GM10266 (cell line): ENCODE results near the gene SUSD1.

ENCODE experiments used
- DNase-seq: peaks from one replicate; pipeline ENCODE4 v3.0.0; 2012; ENCODE audit errors: extremely low spot score
- CTCF ChIP-seq: IDR thresholded peaks from 2 replicates; pipeline ENCODE4 v1.5.1; 2012; ENCODE audit warnings: mild to moderate bottlenecking, low read depth; ENCODE audit not compliant: control insufficient read depth, insufficient read depth; ENCODE audit errors: missing control alignments

Gene SUSD1

GRCh38 chr9:112086627-112087026 is 88.5 kb downstream of the SUSD1 start:
- peak; percentile 62 for TF ChIP-seq CTCF
- DNase-seq: no peak

GRCh38 chr9:112084907-112085306 is 90.2 kb downstream of the SUSD1 start:
- no peak for DNase-seq
- no peak for TF ChIP-seq CTCF

GRCh38 chr9:112084334-112084733 is 90.8 kb downstream of the SUSD1 start:
- no peak for DNase-seq
- TF ChIP-seq CTCF: no peak

GRCh38 chr9:112081918-112082729 is 93.0 kb downstream of the SUSD1 start:
- no peak for DNase-seq
- no peak for TF ChIP-seq CTCF

- DNase-seq: no peak
- no peak for TF ChIP-seq CTCF
Observed at GRCh38 chr9:112080831-112081542, 94.1 kb downstream of the SUSD1 start.

- no peak for TF ChIP-seq CTCF
- DNase-seq: peak; percentile 18
Observed at GRCh38 chr9:112078432-112078831, 96.7 kb downstream of the SUSD1 start.

- no peak for DNase-seq
- no peak for TF ChIP-seq CTCF
Observed at GRCh38 chr9:112076814-112077213, 98.3 kb downstream of the SUSD1 start.
